ENCODE measurements around the gene NT5DC1.

NT5DC1 gene

DNA sequence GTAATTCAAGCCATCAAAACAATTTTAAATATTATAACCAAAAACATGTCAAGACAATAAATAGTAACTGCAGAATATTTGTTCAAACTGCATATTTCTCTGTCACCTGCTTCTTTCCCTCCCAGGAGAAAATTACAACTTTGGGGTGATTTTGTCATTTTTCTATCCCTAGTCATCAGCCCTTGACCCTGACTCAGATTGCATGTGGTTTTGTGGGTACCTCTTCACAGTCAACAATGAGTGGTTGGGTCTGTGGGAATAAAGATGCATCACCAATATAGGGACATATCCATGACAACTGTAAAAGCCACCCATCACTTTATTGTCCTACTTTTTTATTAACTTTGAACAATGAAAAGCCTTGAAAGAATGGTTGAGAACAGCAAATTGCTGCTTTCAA lies 18.0 kb downstream of the NT5DC1 start:
- DNase-seq: peak; percentile 25
- in situ Hi-C loops (cut with HindIII; ENCODE audit: low pct_ligation_motif_present, low pct_unique_long_range_greater_than_20kb, low sequenced_read_pairs): no loop called here

DNA sequence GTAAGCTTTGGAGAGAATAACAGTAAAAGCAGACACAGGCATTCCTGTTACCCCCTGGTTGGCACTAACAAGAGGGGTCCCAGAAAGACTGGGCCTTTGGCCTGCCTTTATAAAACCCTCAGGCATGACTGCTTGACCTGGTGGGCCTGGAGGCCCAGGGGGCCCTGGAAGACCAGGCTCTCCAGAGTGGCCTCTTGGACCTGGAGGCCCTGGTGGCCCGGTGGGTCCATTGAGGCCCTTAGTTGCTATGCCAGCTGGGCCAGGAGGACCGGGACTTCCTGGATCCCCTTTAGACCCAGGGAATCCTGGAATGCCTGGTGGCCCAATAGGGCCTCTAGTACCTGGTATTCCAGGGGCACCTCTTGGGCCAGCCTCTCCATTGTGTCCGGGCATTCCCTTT lies 19.8 kb downstream of the NT5DC1 start:
- in situ Hi-C loops (cut with HindIII; ENCODE audit: low pct_ligation_motif_present, low pct_unique_long_range_greater_than_20kb, low sequenced_read_pairs): no loop called here
- DNase-seq: no peak

DNA sequence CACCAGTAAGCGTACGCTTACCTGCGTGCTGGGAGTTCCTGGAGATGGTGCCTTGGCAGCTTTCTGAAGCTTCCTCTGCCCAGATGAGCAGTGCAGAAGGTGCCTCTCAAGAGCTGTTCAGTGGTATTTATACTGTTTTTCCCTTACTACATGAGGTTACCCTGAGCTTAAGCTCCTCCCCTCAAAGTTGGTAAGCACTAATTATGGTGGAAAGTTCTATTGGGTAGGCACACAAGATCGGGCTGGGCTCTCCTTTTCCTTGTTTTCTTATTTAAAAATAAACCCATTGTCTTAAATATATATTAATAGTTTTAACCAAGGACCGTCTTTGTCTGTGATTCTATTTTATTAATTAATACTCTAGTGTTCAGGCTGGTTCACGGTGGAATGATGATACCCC lies 25.4 kb downstream of the NT5DC1 start, which contains the start of gene COL10A1:
Gene COL10A1, minus strand, starts transcription at position 101 of the 400 bp plus-strand sequence. CDS start 640 bp downstream, outside the sequence.
- in situ Hi-C loops (cut with HindIII; ENCODE audit: low pct_ligation_motif_present, low pct_unique_long_range_greater_than_20kb, low sequenced_read_pairs): no loop called here
- no peak for DNase-seq

DNA sequence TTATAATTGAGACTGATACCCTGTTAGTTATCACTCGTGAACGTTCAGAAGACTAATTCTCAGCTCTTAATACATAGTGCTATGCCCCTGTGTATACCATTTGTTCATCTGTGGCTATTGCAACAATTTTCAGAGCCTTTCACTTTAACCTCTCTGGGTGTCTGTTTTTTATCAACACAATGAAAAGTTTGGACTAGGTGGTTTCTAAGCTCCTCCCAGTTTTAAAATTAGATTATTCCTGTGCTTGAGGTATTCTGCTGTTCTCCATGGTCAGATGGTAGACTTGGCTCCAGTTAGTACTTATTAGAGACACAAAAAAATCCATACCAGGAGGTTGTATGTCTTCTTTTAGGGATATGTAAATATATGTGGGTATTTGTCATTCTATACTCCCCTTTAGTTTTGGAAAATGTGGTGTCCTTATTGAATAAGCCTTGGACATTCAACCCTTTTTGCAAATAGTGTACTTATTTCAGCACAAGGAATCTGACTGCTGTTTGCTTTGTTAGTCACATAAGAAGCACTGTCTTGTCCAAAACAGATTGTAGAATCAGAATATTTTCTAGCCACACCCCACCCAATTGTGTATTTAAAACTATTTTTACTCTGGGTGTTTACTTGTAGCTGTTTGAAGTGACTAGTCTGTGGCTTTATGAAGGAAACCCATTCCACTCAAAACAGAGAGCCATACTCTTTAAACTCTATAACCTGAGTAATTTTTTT lies 27.3 kb downstream of the NT5DC1 start:
- DNase-seq: no peak
- in situ Hi-C loops (cut with HindIII; ENCODE audit: low pct_ligation_motif_present, low pct_unique_long_range_greater_than_20kb, low sequenced_read_pairs): no loop called here

DNA sequence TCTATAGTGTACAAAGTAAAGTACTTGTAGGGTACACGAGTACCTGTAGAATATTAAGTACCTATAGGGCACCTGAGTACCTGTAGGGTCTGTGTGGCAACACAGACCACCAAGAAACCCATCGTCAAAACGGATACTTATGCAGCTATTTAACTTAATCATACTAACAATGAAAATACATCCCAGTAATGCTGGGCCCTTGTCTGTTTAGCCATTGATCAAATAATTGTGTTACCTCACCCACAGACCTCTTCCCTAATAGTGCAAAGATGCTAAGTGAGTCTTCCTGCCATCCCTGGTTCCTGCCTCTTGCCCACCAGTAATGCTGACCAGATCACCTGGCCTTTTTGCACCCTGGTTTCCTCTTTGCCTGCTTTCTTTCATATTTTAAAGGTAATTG lies 32.8 kb downstream of the NT5DC1 start:
- in situ Hi-C loops (cut with HindIII; ENCODE audit: low pct_ligation_motif_present, low pct_unique_long_range_greater_than_20kb, low sequenced_read_pairs): no loop called here
- no peak for DNase-seq

DNA sequence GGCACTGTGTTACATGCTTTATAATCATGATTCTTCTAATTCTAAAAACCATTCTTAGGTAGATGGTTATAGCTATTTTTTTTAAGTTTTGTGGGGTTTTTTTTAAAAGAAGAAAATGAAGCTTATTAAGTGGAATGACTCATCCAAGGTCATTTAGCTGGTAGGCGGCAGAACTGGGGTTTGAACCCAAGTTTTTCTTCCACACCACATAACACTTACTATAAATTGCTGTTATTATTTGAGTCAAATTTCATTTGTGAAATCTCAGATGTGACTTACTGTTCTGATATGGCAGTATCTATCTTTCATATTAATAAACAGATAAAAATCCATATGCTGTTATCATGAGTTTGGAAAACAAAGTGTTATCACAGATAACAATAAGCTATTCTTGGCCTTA lies 35.7 kb downstream of the NT5DC1 start:
- no peak for DNase-seq
- in situ Hi-C loops (cut with HindIII; ENCODE audit: low pct_ligation_motif_present, low pct_unique_long_range_greater_than_20kb, low sequenced_read_pairs): no loop called here

DNA sequence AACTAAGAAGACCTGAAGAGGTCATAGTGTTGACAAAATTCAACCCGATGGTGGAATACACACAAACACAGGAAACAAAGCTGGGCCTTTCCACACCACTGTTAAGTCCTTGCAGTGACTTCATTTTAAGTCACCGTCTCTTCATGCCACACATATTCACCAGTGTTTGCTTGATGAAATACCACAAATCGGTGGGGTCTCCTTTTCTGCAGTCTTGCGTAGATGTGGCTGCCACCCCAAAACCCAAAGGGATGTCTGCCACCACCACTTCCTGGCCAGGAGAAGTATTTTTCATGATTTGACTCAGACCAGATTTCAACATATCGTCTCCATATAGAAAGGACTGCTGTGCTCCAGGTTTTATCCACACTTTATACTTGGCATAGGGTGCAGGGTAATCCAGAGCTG lies 36.3 kb downstream of the NT5DC1 start:
- no peak for DNase-seq
- in situ Hi-C loops (cut with HindIII; ENCODE audit: low pct_ligation_motif_present, low pct_unique_long_range_greater_than_20kb, low sequenced_read_pairs): no loop called here

DNA sequence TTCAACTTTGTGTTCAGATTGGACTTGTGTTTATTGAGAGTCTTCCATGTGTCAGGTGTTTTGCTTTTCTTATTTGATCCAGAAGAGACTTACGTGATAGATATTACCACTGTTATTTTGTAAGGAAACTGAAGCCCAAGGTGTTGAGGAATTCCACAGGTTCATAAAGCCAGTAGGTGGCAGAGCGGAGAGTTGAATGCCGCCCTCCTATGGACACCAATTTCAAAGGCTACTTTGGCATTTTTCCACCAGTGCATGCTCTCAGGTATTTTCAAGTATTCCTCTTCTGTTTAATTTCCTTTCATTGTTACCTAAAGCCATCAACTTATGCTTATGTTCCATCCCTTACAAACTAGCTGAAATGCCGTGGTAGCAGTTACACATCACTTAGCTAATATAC lies 39.3 kb downstream of the NT5DC1 start:
- peak; percentile 6 for DNase-seq
- in situ Hi-C loops (cut with HindIII; ENCODE audit: low pct_ligation_motif_present, low pct_unique_long_range_greater_than_20kb, low sequenced_read_pairs): no loop called here

DNA sequence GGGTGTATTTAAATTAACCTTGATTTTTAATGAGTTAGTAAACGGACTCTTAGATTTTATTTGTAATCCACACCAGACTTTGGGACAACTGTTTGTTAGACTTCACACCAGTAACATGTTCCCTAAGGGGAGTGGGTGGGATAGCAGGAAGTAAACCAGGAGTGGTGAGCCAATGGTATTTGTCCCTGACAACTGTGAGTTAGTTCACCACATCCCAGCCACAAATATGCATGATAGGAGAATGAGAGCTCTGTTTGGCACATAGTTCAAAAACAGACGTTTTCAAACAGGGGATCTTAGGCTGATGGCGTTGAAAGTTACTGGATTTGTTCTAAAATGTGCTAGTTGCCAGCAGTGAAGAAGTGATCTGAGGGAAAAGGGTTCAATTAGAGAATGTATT lies 44.0 kb downstream of the NT5DC1 start:
- in situ Hi-C loops (cut with HindIII; ENCODE audit: low pct_ligation_motif_present, low pct_unique_long_range_greater_than_20kb, low sequenced_read_pairs): no loop called here
- DNase-seq: peak; percentile 51

DNA sequence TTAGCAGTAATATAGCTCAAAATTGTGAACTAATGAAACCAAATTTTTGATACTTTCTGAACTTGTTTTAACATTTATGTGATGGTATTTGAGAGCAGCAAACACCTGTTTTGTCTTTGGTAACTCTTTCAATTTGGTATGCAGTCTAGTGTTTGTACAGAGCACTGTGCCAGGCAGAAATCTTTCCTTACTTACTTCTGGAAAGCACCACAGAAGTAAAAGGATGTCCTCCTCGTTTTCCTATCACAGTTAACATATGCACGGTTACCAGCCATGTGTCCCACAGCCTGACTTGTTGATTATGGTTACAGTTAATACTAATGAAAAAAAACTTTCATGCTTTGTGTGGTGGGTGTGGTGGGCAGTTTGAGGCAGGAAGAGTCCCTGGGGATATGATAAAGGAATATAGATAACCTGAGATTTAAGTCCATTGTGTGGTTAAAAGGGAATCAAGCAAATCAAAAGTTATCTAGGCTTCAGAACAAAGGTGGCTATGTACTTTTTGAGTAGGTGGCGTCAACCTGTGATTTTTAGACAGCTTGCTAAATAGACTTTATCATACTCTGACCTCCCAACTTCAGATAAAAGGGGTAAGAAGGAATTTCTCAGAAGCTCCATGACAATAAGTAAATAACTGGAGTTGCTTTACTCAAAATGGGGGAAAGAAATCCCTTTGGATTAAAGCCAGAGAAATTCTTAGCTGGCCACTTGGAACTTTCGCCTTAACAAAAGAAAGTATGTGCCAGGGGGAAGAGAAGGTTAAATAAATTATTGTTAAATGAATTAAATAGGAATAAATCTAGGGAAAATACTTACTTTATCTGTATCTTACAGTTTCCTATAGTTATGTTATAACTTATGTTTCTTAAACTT lies 45.4 kb downstream of the NT5DC1 start:
- no peak for DNase-seq
- in situ Hi-C loops (cut with HindIII; ENCODE audit: low pct_ligation_motif_present, low pct_unique_long_range_greater_than_20kb, low sequenced_read_pairs): no loop called here

DNA sequence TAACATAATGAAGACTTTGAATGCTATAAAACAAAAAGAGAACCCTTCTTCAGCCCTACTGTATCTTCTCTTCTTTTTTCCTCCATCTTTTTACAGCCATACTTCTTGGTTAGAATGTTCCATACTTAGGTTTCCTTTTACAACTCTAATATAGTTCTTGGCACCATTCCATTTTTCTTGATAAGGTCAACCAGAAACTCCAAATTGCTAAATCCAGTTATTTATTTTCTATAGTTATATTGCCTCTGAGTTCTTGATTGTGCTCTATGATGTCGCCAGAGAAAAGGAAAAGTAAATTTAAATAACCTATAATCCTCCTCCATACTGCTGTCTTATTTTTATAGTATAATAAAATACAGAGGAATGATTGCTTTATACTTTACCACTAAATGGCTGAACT lies 52.0 kb downstream of the NT5DC1 start:
- DNase-seq: no peak
- in situ Hi-C loops (cut with HindIII; ENCODE audit: low pct_ligation_motif_present, low pct_unique_long_range_greater_than_20kb, low sequenced_read_pairs): no loop called here

DNA sequence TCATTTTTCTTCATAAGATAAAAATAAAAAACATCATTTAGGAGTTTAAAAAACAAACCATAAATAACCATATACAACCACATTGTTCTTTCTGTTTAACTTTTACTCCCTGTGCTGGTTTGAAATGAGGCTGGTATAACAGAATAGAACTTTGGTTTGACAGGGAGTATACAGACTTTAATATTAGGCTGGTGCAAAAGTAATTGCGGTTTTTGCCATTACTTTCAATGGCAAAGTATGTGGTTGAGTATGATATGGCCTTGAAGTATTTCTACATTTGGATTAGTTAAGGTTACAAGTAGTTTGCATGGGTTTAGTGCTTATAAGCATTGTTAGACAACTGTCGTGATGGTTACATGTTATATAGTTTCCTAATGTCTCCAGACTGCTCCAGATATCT lies 54.2 kb downstream of the NT5DC1 start:
- in situ Hi-C loops (cut with HindIII; ENCODE audit: low pct_ligation_motif_present, low pct_unique_long_range_greater_than_20kb, low sequenced_read_pairs): no loop called here

DNA sequence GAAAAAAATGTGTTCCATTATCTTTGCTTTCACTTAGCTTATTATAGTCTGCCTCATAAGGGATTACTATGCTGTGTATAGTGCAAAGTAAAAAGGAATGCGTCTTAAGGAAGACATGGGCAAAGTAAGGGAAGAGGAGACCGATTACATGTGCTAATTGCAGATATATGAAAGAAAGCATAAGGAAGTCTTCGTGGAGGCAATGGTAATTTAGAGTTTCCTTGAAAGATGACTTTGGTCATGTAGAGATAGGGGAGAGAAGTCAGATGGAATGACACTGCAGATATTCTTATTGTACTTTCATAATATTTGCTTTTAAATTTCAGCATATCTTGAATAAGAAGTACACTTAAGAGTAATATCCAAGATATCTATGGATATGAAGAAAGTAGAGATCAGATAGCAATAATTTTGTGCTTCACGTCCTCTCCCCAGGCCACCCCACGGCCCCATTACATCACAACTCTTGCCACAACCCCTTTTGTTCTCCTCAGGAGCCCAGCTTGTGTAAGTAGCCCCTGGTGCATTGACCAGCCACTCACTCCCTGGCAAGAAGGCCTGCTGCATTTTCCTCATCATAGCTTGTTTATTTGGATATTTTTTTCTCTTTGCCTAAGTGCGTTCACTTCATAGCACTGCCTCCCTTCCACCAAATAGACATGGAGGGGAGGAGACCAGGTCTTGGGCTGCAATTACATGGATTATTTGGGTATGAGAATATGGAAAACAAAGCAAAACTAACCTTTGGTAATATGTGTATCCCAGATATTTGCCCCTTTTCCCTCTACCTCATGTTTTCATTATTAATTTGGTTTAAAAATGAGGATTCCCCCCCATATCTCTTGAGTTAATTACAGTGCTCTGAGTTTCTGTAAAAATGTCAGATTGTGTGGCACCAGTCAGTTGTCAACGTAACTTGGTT lies 56.0 kb downstream of the NT5DC1 start:
- in situ Hi-C loops (cut with HindIII; ENCODE audit: low pct_ligation_motif_present, low pct_unique_long_range_greater_than_20kb, low sequenced_read_pairs): no loop called here
- no peak for DNase-seq

More for the DNA sequence above, 54.2 kb downstream of the NT5DC1 start:
- DNase-seq: no peak

DNA sequence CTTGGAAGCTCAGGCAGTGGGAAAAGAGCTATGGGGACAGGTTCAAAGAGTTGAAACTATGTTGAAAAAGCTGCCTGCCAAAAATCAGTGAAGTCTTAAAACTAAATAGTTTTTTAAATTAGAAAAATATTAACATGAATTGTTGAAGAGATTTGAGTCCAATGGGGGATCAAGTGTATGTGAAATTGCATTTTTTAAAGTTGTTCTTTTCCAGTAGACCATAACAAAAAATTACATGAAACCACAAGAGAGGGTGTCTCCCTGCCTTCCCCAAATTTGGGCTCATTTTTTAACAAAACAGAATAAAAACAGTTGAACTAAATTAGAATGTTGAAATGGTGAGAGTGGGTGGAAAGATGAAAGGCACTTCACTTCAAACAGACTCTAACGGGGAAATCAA lies 56.7 kb downstream of the NT5DC1 start:
- in situ Hi-C loops (cut with HindIII; ENCODE audit: low pct_ligation_motif_present, low pct_unique_long_range_greater_than_20kb, low sequenced_read_pairs): no loop called here
- no peak for DNase-seq

DNA sequence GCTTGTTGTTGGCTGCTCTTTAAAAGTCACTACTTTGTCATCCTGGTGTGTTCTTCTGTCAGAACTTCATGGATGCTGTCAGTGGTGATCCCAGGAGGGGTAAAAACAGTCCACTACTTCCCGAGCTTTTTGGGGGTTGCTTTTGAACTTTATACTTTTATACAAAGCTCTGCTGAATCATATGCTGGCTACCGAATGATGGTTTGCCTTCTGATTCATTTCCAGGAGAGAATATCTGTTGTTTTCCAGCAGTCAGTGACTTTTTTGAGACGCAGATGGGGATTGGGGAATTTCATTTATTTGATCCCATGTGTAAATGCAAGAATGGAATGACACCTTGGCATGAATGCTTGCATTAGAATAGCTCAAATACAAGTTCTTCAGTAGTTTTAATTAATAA lies 58.0 kb downstream of the NT5DC1 start:
- no peak for DNase-seq
- in situ Hi-C loops (cut with HindIII; ENCODE audit: low pct_ligation_motif_present, low pct_unique_long_range_greater_than_20kb, low sequenced_read_pairs): no loop called here

DNA sequence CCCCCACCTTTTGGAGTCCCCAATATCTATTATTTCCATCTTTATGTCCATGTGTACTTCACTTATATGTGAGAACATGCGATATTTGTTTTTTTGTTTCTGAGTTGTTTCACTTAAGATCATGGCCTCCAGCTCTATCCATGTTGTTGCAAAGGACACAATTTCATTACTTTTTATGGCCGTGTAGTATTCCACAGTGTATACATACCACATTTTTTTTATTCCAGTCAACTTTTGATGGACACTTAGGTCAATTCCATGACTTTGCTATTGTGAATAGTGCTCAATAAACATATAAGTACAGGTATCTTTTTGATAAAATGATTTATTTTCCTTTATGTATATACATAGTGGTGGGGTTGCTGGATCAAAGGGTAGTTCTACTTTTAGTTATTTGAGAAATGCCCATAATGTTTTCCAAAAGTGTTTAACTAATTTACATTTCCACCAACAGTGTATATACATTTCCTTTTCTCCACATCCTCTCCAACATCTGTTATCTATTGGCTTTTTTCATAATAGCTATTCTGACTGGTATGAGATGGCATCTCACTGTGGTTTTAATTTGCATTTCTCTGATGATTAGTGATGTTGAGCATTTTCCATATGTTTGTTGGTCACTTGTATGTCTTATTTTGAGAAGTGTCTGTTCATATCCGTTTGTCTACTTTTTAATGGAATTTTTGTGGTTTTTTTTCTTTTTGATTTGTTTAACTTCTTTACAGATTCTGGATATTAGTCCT lies 59.3 kb downstream of the NT5DC1 start:
- no peak for DNase-seq
- in situ Hi-C loops (cut with HindIII; ENCODE audit: low pct_ligation_motif_present, low pct_unique_long_range_greater_than_20kb, low sequenced_read_pairs): no loop called here

DNA sequence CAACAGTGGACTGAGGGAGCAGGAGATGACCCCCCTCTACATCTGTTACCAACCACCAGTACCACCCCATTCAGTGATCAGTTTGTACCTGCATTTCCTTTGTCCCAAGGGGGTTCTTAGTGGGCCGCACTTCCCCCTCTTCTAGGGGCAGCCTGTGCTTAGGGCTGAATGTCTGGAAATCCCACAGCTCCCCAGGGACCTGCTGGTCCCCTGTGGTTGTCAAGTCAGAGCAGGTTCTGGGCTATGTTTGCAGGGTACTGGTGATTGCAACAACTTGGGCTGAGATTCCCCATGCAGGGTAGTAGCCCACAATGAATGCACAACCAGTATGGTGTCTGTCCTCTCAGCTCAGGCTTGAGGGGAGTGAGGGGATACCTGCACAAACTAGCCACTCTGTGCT lies 64.9 kb downstream of the NT5DC1 start:
- in situ Hi-C loops (cut with HindIII; ENCODE audit: low pct_ligation_motif_present, low pct_unique_long_range_greater_than_20kb, low sequenced_read_pairs): no loop called here
- DNase-seq: no peak

DNA sequence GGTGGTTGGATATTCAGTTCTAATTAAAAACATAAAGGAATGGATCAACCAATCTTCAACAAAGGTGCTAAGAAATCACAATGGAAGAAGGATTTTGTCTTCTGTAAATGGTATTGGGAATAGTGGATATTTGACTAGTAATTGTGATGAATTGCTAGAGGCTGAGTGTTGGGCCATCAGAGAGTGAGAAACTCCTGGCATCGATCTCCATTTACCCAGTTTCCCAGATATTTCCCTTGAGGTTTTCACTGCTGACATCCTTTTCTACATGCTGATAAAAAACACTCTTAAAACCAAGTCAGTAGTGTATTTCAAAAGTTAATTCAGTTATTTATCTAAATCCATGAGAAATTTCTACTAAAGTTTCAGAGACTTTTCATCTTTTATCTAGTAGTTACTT lies 65.7 kb downstream of the NT5DC1 start:
- DNase-seq: no peak
- in situ Hi-C loops (cut with HindIII; ENCODE audit: low pct_ligation_motif_present, low pct_unique_long_range_greater_than_20kb, low sequenced_read_pairs): no loop called here
